ENCODE data around the gene TSPYL2. TPM values are rescaled to one million over a fixed set of nuclear protein-coding genes. Genes with fewer than 3 reads are reported as not detected.

The TSPYL2 gene
- total RNA-seq, 1 donor from 2014 or later: 31.5 TPM

GRCh38 chrX:53125506-53125905, 43.3 kb downstream of the TSPYL2 start:
- H3K9ac ChIP-seq (ENCODE audit: low read length): no peak overlapping the region
- Mint-ChIP-seq H3K4me3 (ENCODE audit: unreplicated experiment) (no peak overlapping the region), H3K27me3 (ENCODE audit: low read depth, unreplicated experiment) (no peaks in the 10 kb centered on the region), H3K27ac (ENCODE audit: unreplicated experiment) (no peak overlapping the region), H3K36me3 (ENCODE audit: low read depth, unreplicated experiment) (no peaks in the 10 kb centered on the region), H3K9me3 (ENCODE audit: unreplicated experiment) (no peaks in the 10 kb centered on the region), H3K4me1 (ENCODE audit: low read depth, unreplicated experiment) (no peaks in the 10 kb centered on the region)
- H3K27ac ChIP-seq (ENCODE audit: low read depth, low read length): no peak overlapping the region
- no peak overlapping the region for H3K4me3 ChIP-seq (ENCODE audit: insufficient read depth, low read depth, low read length)
- H3K27me3 ChIP-seq (ENCODE audit: insufficient read depth, low read length): no peaks in the 10 kb centered on the region
- H4K20me1 ChIP-seq (ENCODE audit: insufficient read depth, low read length): no peaks in the 10 kb centered on the region
- no peaks in the 10 kb centered on the region for H3K9me3 ChIP-seq (ENCODE audit: insufficient read depth, low read depth, low read length)
- DNase-seq (ENCODE audit: low read depth) (no peak), FAIRE-seq (peak; percentile 99)
- no peaks in the 10 kb centered on the region for H3K4me1 ChIP-seq (ENCODE audit: insufficient read depth, low read length)
- no peaks in the 10 kb centered on the region for H3K36me3 ChIP-seq (ENCODE audit: insufficient read depth, low read length)
- H3K79me2 ChIP-seq (ENCODE audit: insufficient read depth, low read length): no peaks in the 10 kb centered on the region
- no peak overlapping the region for H3K4me2 ChIP-seq (ENCODE audit: low read length)
- TF ChIP-seq EZH2 (IDR thresholded peaks at IDR 0.05; ENCODE audit: insufficient read depth, low read length): no peak
- no peak for TF ChIP-seq CTCF (IDR thresholded peaks at IDR 0.05; ENCODE audit: insufficient read depth, low read depth, low read length)
- no peak overlapping the region for H2AFZ ChIP-seq (ENCODE audit: low read depth, low read length)

- Histone ChIP-seq H3K4me1 (ENCODE audit: insufficient read depth, low read length) (no peaks in the 10 kb centered on the region), H3K36me3 (ENCODE audit: insufficient read depth, low read length) (no peaks in the 10 kb centered on the region), H3K27ac (ENCODE audit: low read depth, low read length) (no peak overlapping the region), H4K20me1 (ENCODE audit: insufficient read depth, low read length) (no peaks in the 10 kb centered on the region), H3K79me2 (ENCODE audit: insufficient read depth, low read length) (no peaks in the 10 kb centered on the region), H3K4me3 (ENCODE audit: insufficient read depth, low read depth, low read length) (no peak overlapping the region), H3K4me2 (ENCODE audit: low read length) (no peak overlapping the region), H3K9me3 (ENCODE audit: insufficient read depth, low read depth, low read length) (no peaks in the 10 kb centered on the region), H3K9ac (ENCODE audit: low read length) (no peak overlapping the region), H3K27me3 (ENCODE audit: insufficient read depth, low read length) (no peaks in the 10 kb centered on the region), H2AFZ (ENCODE audit: low read depth, low read length) (no peak overlapping the region)
- no peaks in the 10 kb centered on the region for H3K4me1 Mint-ChIP-seq (ENCODE audit: low read depth, unreplicated experiment)
- no peaks in the 10 kb centered on the region for H3K9me3 Mint-ChIP-seq (ENCODE audit: unreplicated experiment)
- TF ChIP-seq CTCF (IDR thresholded peaks at IDR 0.05; ENCODE audit: insufficient read depth, low read depth, low read length): no peak
- TF ChIP-seq EZH2 (IDR thresholded peaks at IDR 0.05; ENCODE audit: insufficient read depth, low read length): no peak
- no peaks in the 10 kb centered on the region for H3K27me3 Mint-ChIP-seq (ENCODE audit: low read depth, unreplicated experiment)
- FAIRE-seq (peak; percentile 87), DNase-seq (ENCODE audit: low read depth) (no peak)
- no peak overlapping the region for H3K27ac Mint-ChIP-seq (ENCODE audit: unreplicated experiment)
- H3K36me3 Mint-ChIP-seq (ENCODE audit: low read depth, unreplicated experiment): no peaks in the 10 kb centered on the region
- no peak overlapping the region for H3K4me3 Mint-ChIP-seq (ENCODE audit: unreplicated experiment)
Measured at GRCh38 chrX:53126377-53126776, 44.2 kb downstream of the TSPYL2 start.

- H3K4me3 Mint-ChIP-seq (ENCODE audit: unreplicated experiment): no peak overlapping the region
- Histone ChIP-seq H3K79me2 (ENCODE audit: insufficient read depth, low read length) (no peaks in the 10 kb centered on the region), H3K27ac (ENCODE audit: low read depth, low read length) (no peak overlapping the region), H3K4me3 (ENCODE audit: insufficient read depth, low read depth, low read length) (no peak overlapping the region), H3K36me3 (ENCODE audit: insufficient read depth, low read length) (no peaks in the 10 kb centered on the region), H2AFZ (ENCODE audit: low read depth, low read length) (no peak overlapping the region), H3K4me2 (ENCODE audit: low read length) (peak overlapping the region; percentile 15), H3K27me3 (ENCODE audit: insufficient read depth, low read length) (no peaks in the 10 kb centered on the region), H3K4me1 (ENCODE audit: insufficient read depth, low read length) (no peaks in the 10 kb centered on the region), H3K9me3 (ENCODE audit: insufficient read depth, low read depth, low read length) (no peaks in the 10 kb centered on the region), H4K20me1 (ENCODE audit: insufficient read depth, low read length) (no peaks in the 10 kb centered on the region), H3K9ac (ENCODE audit: low read length) (no peak overlapping the region)
- no peaks in the 10 kb centered on the region for H3K36me3 Mint-ChIP-seq (ENCODE audit: low read depth, unreplicated experiment)
- H3K4me1 Mint-ChIP-seq (ENCODE audit: low read depth, unreplicated experiment): no peaks in the 10 kb centered on the region
- TF ChIP-seq EZH2 (IDR thresholded peaks at IDR 0.05; ENCODE audit: insufficient read depth, low read length): no peak
- no peak for TF ChIP-seq CTCF (IDR thresholded peaks at IDR 0.05; ENCODE audit: insufficient read depth, low read depth, low read length)
- DNase-seq (ENCODE audit: low read depth) (peak; percentile 6), FAIRE-seq (peak; percentile 93)
- H3K27me3 Mint-ChIP-seq (ENCODE audit: low read depth, unreplicated experiment): no peaks in the 10 kb centered on the region
- no peaks in the 10 kb centered on the region for H3K9me3 Mint-ChIP-seq (ENCODE audit: unreplicated experiment)
- H3K27ac Mint-ChIP-seq (ENCODE audit: unreplicated experiment): no peak overlapping the region
Measured at GRCh38 chrX:53128097-53128749, 46.1 kb downstream of the TSPYL2 start.

Data from astrocyte (in vitro differentiated cells and primary cell).